ENCODE data around the gene HNRNPA1. TPM values are rescaled to one million over a fixed set of nuclear protein-coding genes. Genes with fewer than 3 reads are reported as not detected.

HNRNPA1 gene
- total RNA-seq, 4 donors from 2014 or later, result 274 to 473 (median 422) TPM

GRCh38 chr12:54253240-54253639 is 27.3 kb upstream of the HNRNPA1 start:
- Histone ChIP-seq H3K27ac (no peak overlapping the region), H3K4me1 (peaks cover 0 to 5% (median 0%) of the 10 kb centered on the region in 3 donors), H3K4me3 (no peak overlapping the region), H3K9me3 (no peaks in the 10 kb centered on the region), H3K36me3 (peaks cover 0 to 84% (median 9%) of the 10 kb centered on the region in 3 donors), H3K27me3 (no peaks in the 10 kb centered on the region)
- no peak for TF ChIP-seq POLR2A (IDR thresholded peaks at IDR 0.05)
- TF ChIP-seq, protein P1, sequence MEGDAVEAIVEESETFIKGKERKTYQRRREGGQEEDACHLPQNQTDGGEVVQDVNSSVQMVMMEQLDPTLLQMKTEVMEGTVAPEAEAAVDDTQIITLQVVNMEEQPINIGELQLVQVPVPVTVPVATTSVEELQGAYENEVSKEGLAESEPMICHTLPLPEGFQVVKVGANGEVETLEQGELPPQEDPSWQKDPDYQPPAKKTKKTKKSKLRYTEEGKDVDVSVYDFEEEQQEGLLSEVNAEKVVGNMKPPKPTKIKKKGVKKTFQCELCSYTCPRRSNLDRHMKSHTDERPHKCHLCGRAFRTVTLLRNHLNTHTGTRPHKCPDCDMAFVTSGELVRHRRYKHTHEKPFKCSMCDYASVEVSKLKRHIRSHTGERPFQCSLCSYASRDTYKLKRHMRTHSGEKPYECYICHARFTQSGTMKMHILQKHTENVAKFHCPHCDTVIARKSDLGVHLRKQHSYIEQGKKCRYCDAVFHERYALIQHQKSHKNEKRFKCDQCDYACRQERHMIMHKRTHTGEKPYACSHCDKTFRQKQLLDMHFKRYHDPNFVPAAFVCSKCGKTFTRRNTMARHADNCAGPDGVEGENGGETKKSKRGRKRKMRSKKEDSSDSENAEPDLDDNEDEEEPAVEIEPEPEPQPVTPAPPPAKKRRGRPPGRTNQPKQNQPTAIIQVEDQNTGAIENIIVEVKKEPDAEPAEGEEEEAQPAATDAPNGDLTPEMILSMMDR (IDR thresholded peaks at IDR 0.05), result no peak
- no peak for DNase-seq
- intact Hi-C loops (cut with DNase I), result no loop called here
- whole genome bisulfite sequencing, 2 donors, result 81 to 86% methylated on average over 4 of the region's 4 CpGs

- 89 to 91% methylated on average over 7 to 8 of the region's 8 CpGs for WGBS, 2 donors
- Histone ChIP-seq H3K36me3 (peaks cover 0 to 52% (median 4%) of the 10 kb centered on the region in 3 donors), H3K27ac (no peak overlapping the region), H3K27me3 (no peaks in the 10 kb centered on the region), H3K4me3 (no peak overlapping the region), H3K4me1 (peaks cover 0 to 46% (median 5%) of the 10 kb centered on the region in 3 donors), H3K9me3 (no peaks in the 10 kb centered on the region)
- DNase-seq, result no peak
- intact Hi-C loops (cut with DNase I), result no loop called here
- TF ChIP-seq, protein P1 (IDR thresholded peaks at IDR 0.05), result no peak
- TF ChIP-seq POLR2A (IDR thresholded peaks at IDR 0.05), result no peak
Measured at GRCh38 chr12:54257332-54257731, 23.2 kb upstream of the HNRNPA1 start.

GRCh38 chr12:54258201-54258681 is 22.3 kb upstream of the HNRNPA1 start:
- Histone ChIP-seq H3K4me3 (no peak overlapping the region), H3K9me3 (no peaks in the 10 kb centered on the region), H3K27ac (peak overlapping the region in 2 of 4 donors; percentile 60 to 66), H3K27me3 (no peaks in the 10 kb centered on the region), H3K4me1 (peaks cover 0 to 51% (median 5%) of the 10 kb centered on the region in 3 donors), H3K36me3 (peaks cover 0 to 43% (median 4%) of the 10 kb centered on the region in 3 donors)
- intact Hi-C loops (cut with DNase I), result no loop called here
- DNase-seq, result no peak
- TF ChIP-seq, protein P1 (IDR thresholded peaks at IDR 0.05), result no peak
- no peak for TF ChIP-seq POLR2A (IDR thresholded peaks at IDR 0.05)

DNA sequence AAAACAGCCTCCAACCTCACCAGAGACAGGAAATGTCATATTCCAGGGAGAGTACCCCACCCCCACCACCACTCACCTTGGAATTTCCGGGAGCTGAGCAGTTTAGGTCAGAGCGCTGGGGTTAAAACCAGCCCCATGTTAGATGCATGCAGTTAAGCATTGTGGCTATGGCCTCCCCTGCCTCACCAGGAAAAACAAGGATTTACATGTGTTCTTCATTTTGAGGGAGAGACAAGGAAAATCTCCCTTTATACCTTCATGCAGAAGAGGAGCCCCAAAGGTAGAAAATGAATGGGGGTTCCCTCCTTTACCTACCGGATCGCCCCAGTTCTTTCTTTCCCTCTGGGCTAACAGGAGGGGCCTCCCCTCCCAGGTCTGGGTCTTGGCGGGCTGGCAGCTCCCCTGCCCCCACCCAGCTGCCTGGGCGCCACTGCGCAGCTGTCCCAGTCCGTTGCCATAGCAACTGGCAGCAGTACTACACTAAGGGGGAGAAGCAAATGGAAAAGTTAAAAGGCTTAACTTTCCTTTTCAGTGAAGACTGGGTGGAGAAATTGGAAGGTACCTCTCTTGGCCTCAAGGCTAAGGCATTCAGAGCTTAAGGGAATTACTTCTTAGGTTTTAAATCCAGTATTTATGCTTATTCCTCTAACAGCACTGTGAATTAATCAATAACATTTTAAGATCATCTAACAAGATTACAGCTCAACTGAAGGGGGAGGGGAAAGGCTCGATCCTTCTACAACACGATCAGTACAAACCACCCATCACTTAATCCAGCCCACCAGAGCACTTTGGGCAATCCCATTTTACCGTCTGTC is 21.1 kb upstream of the HNRNPA1 start:
- peaks cover 0 to 32% (median 4%) of the 10 kb centered on the region in 3 donors for H3K36me3 ChIP-seq
- no peak for DNase-seq
- no peaks in the 10 kb centered on the region for H3K9me3 ChIP-seq
- no peak for TF ChIP-seq POLR2A (IDR thresholded peaks at IDR 0.05)
- TF ChIP-seq, protein P1 (IDR thresholded peaks at IDR 0.05), result no peak
- H3K27me3 ChIP-seq, result no peaks in the 10 kb centered on the region
- peak overlapping the region in 3 of 4 donors; percentile 27 to 61 (median 37) for H3K4me3 ChIP-seq
- 22% methylated on average over 7 to 9 of the region's 11 CpGs for WGBS, 2 donors
- H3K4me1 ChIP-seq, result peaks cover 0 to 51% (median 5%) of the 10 kb centered on the region in 3 donors
- H3K27ac ChIP-seq, result peak overlapping the region in 3 of 4 donors; percentile 60 to 69 (median 66)
- intact Hi-C loops (cut with DNase I), result no loop called here

DNA sequence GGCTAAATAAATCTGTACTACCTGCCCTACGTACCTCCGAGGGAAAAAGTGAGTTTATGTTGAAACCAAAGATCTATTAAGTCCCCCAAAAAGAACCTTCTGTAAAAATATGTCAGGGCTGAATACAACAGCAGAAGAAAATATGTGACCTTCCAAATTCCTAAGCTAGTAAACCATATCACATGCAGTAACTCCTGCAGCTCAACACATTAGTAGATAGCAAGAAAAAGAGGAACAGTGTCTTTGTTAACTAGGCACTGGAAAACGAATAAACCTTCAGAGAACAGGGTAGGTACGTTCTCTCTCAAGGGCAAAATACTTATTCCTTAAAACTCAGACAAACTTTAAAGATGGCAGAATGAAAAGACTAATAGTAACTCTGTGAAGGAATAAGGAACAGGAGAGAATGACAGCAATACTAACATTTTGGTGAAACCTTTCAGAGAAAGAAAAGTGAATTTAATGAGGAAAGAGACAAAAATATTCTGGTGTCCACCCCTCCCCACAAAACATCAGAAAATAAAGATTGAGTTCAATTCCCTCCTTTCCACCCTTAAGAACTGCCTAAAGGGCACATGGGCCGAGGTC is 18.6 kb upstream of the HNRNPA1 start:
- WGBS, 2 donors, result 64 to 67% methylated on average over 5 of the region's 5 CpGs
- intact Hi-C loops (cut with DNase I), result no loop called here
- H3K4me3 ChIP-seq, result no peak overlapping the region
- peaks cover 0 to 7% (median 4%) of the 10 kb centered on the region in 3 donors for H3K36me3 ChIP-seq
- H3K4me1 ChIP-seq, result peaks cover 0 to 51% (median 5%) of the 10 kb centered on the region in 3 donors
- H3K27me3 ChIP-seq, result no peaks in the 10 kb centered on the region
- TF ChIP-seq, protein P1 (IDR thresholded peaks at IDR 0.05), result no peak
- TF ChIP-seq POLR2A (IDR thresholded peaks at IDR 0.05), result no peak
- DNase-seq, result no peak
- H3K9me3 ChIP-seq, result no peaks in the 10 kb centered on the region
- no peak overlapping the region for H3K27ac ChIP-seq
